Measurements from ENCODE around the gene FREM2. TPM values are rescaled to one million over a fixed set of nuclear protein-coding genes. Genes with fewer than 3 reads are reported as not detected.

Gene FREM2
- total RNA-seq, 1 donor from 2014 or later = 13.9 TPM

GRCh38 chr13:38899571-38899970, 212.7 kb downstream of the FREM2 start:
- Histone ChIP-seq H3K36me3 (no peaks in the 10 kb centered on the region), H3K4me1 (no peaks in the 10 kb centered on the region), H3K27me3 (no peaks in the 10 kb centered on the region), H3K4me3 (no peak overlapping the region), H3K27ac (no peak overlapping the region), H3K9me3 (no peaks in the 10 kb centered on the region)
- no peak for TF ChIP-seq CTCF (IDR thresholded peaks at IDR 0.05)
- DNase-seq (no peak), ATAC-seq (no peak)
- intact Hi-C loops (cut with DNase I) = no loop called here

- H3K36me3 ChIP-seq = no peaks in the 10 kb centered on the region
- no peak for TF ChIP-seq CTCF (IDR thresholded peaks at IDR 0.05)
These were observed 213.3 kb downstream of the FREM2 start for GRCh38 chr13:38900188-38900587.

DNA sequence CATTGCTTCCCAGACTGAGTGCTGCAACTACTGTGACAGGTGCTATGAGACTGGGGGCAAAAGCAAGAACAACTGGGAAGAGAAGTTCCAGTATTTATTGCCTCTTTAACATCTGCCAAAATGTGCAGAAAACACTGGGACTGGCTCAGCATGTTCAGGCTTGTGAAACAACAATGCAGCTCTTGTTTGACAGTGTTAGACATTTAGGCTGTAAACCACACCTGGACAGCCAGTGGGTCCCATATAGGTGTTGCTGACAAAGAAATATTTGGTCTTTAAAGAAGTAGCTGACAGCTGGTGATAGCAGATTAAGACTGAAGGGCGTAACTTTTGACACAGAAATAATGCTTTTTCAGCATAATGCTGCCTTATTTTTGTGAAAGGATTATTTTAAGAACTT, 215.7 kb downstream of the FREM2 start:
- no peak for TF ChIP-seq CTCF (IDR thresholded peaks at IDR 0.05)
- Histone ChIP-seq H3K4me3 (no peak overlapping the region), H3K27me3 (no peaks in the 10 kb centered on the region), H3K36me3 (no peaks in the 10 kb centered on the region), H3K27ac (no peak overlapping the region), H3K4me1 (no peaks in the 10 kb centered on the region), H3K9me3 (no peaks in the 10 kb centered on the region)
- intact Hi-C loops (cut with DNase I) = no loop called here
- DNase-seq (no peak), ATAC-seq (no peak)

More at GRCh38 chr13:38900188-38900587, 213.3 kb downstream of the FREM2 start:
- intact Hi-C loops (cut with DNase I) = no loop called here
- Histone ChIP-seq H3K4me1 (no peaks in the 10 kb centered on the region), H3K27me3 (no peaks in the 10 kb centered on the region), H3K4me3 (no peak overlapping the region), H3K9me3 (no peaks in the 10 kb centered on the region), H3K27ac (no peak overlapping the region)
- ATAC-seq = no peak
- DNase-seq = no peak

GRCh38 chr13:38905081-38905480, 218.2 kb downstream of the FREM2 start:
- Histone ChIP-seq H3K27me3 (no peaks in the 10 kb centered on the region), H3K27ac (no peak overlapping the region), H3K4me1 (no peaks in the 10 kb centered on the region), H3K4me3 (no peak overlapping the region), H3K36me3 (no peaks in the 10 kb centered on the region), H3K9me3 (no peaks in the 10 kb centered on the region)
- TF ChIP-seq CTCF (IDR thresholded peaks at IDR 0.05) = no peak
- intact Hi-C loops (cut with DNase I) = no loop called here
- DNase-seq (no peak), ATAC-seq (no peak)

GRCh38 chr13:38905861-38906260, 219.0 kb downstream of the FREM2 start:
- no peak for TF ChIP-seq CTCF (IDR thresholded peaks at IDR 0.05)
- H3K4me3 ChIP-seq = no peak overlapping the region
- no peak for DNase-seq
- intact Hi-C loops (cut with DNase I) = no loop called here
- H3K27ac ChIP-seq = no peak overlapping the region
- H3K9me3 ChIP-seq = no peaks in the 10 kb centered on the region
- H3K36me3 ChIP-seq = no peaks in the 10 kb centered on the region
- ATAC-seq = no peak
- no peaks in the 10 kb centered on the region for H3K4me1 ChIP-seq
- H3K27me3 ChIP-seq = no peaks in the 10 kb centered on the region

DNA sequence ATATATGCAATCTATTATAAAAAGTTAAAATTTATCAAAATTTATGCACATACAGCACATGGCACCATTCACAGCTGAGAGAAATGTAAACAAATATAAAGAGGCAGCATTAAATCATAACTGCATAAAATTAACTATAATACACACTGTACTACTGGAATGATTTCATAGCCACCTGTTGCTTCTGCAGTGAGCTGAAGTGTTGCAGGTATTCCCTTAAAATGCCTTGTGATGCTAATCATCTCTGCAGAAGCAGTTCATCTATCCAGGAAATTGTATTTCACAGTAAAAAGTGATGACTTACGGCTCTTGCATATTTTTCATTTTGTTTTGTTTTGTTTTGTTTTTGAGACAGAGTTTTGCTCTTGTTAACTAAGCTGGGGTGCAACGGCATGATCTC, 221.7 kb downstream of the FREM2 start:
- Histone ChIP-seq H3K4me1 (no peaks in the 10 kb centered on the region), H3K27me3 (no peaks in the 10 kb centered on the region), H3K36me3 (no peaks in the 10 kb centered on the region), H3K27ac (no peak overlapping the region), H3K9me3 (no peaks in the 10 kb centered on the region), H3K4me3 (no peak overlapping the region)
- intact Hi-C loops (cut with DNase I) = no loop called here
- ATAC-seq (no peak), DNase-seq (no peak)
- TF ChIP-seq CTCF (IDR thresholded peaks at IDR 0.05) = no peak

Data from upper lobe of right lung (tissue), 1 donor.